GM18505 (cell line): Measurements from ENCODE around the gene CBX4.

Source experiments
- ATAC-seq: cut with Tn5 transposase; IDR thresholded peaks from one replicate; pipeline ENCODE4 v1.9.1; 2021; ENCODE audit not compliant: unreplicated experiment
- POLR2A ChIP-seq: IDR thresholded peaks from 4 replicates; pipeline ENCODE4 v1.6.1; 2011; ENCODE audit warnings: borderline replicate concordance; ENCODE audit not compliant: insufficient read depth, insufficient read length; ENCODE audit errors: extremely low read depth

Gene CBX4

DNA sequence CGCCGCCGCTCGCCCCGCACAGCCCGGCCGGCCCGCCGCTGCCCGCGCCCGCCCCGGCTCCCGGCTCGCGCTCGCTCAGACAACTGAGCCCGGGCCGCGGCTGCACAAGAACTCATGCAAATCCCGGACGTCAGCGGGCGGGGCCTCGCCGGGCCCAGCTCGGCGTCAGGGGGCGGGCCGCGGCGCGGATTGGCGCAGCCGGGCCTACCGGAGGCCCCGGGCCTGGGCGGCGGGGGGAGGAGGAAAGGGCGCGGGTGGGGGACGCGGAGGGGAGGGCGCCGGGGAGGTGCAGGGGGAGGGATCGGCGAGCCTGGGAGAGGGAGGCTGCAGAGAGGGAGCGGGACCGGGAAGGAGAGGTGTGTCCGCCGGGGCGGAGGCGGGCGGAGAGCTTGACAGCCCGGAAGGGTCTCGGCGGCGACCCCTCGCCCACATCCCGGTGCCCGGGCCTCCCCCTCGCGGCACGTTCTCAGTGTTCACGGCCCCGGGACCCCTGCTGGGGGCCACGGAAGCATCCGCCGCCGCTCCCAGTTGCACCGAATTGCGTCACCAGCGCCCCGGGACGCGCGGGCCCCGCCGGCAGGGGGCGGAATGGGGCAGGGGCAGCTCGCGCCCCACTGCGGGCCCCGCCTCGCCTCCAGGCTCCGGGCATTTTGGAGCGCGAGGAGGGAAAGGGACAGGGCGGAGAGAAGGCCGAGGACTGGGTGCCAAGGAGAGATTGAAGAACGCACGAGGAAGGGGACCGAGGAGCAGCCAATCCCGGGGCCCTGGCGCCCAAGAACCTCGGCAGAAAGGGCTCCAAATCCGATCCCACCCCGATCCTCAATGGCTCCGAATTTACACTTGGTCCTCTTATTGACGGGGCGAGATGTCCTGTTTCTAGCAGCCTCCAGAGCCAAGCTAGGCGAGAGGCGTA, at the start of gene CBX4:
TSS of gene CBX4 (minus strand) at position 85 of the 913 bp plus-strand sequence. CDS start 189 bp downstream, outside the sequence.
- peak; percentile 90 for TF ChIP-seq POLR2A
- ATAC-seq, result peak; percentile 49

- no peak for ATAC-seq
- no peak for TF ChIP-seq POLR2A
Measured at GRCh38 chr17:79888009-79888540, 48.8 kb upstream of the CBX4 start.

DNA sequence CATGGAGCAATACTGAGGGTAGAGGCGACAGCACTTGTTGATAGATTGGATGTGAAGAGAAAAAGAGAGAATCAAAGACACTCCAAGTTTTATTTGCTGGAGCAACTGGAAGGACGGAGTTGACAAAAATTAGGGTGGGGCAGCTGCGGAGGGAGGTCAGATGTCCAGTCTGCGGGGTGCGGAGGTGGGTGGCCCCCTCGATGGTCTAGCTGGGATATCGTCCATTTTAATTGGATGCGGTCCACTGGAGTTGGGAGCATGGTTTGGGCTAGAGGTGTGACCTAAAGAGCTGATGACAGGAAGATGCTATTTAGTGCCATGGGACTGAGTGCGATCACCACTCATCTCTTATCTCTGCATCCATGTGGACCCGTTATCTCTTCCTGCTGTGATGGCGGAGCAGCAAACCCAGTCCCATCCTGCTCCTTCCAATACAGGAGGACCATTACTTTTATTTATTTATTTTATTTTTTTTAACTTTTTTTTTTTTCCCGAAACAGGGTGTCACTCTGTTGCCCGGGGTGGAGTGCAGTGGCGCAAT, 48.3 kb upstream of the CBX4 start:
- no peak for ATAC-seq
- no peak for TF ChIP-seq POLR2A

GRCh38 chr17:79883202-79883601, 44.0 kb upstream of the CBX4 start:
- ATAC-seq, result no peak
- no peak for TF ChIP-seq POLR2A

DNA sequence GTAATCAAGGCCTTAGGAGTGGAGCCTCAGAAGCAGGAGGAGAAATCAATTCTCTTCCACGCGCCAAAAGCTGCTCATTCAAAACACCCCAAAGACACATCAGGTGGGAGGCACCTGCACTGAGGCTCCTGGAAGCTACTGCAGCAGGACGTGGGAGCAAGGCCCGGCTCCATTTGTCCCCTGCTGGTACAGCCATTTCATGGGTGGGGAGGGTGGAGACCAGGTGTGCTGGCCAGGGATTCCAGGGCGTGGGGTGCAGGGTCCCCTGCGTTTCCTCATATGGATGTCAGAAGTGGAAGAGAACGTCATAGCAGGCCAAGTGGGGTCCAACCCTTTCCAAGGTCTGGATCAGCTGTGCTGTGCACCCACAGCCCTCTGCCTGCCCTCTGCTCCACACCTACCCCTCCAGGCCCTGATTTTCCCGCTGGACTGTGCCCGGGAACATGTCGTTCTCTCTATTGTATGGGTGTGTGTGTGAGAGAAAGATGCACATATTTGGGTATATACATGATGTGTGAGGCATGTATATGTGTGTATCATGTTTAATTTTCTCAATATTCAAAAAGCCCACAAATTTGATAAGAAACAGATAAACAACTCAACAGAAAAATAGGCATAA, 39.2 kb upstream of the CBX4 start:
- no peak for ATAC-seq
- no peak for TF ChIP-seq POLR2A

GRCh38 chr17:79877041-79877440, 37.8 kb upstream of the CBX4 start:
- no peak for TF ChIP-seq POLR2A
- ATAC-seq, result no peak

- no peak for ATAC-seq
Measured at GRCh38 chr17:79875511-79875910, 36.3 kb upstream of the CBX4 start.

DNA sequence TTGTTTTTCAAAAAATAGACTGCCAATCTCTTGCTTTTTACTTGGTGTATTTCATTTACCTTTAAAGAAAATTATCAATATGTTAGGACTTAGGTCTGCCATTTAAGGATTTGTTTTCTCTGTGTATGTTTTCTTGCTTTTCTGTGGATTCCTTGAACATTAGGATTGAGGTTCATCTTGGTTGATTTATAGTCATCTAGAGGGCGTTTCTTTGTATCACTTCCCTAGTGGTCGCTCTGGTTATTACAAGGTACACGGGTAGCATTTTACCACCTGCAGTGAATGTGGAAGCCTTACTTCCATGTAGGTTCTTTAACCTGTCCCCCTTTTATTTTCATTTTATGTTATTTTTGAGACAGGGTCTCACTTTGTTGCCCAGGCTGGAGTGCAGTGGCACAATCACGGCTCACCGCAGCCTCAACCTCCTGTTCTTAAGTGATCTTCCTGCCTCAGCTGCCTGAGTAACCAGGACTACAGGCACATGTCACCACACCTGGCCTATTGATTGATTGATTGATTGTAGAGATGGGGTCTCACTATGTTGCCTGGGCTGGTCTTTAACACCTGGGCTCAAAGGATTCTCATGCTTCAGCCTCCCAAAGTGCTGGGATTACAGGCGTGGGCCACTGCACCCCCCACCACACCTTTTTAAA, 35.2 kb upstream of the CBX4 start:
- TF ChIP-seq POLR2A, result no peak
- ATAC-seq, result no peak

More at GRCh38 chr17:79875511-79875910, 36.3 kb upstream of the CBX4 start:
- TF ChIP-seq POLR2A, result no peak

GRCh38 chr17:79873583-79873982, 34.3 kb upstream of the CBX4 start:
- no peak for ATAC-seq
- TF ChIP-seq POLR2A, result no peak

GRCh38 chr17:79872762-79873161, 33.5 kb upstream of the CBX4 start:
- no peak for ATAC-seq
- TF ChIP-seq POLR2A, result no peak

- no peak for ATAC-seq
- no peak for TF ChIP-seq POLR2A
Measured at GRCh38 chr17:79871131-79871530, 31.9 kb upstream of the CBX4 start.

DNA sequence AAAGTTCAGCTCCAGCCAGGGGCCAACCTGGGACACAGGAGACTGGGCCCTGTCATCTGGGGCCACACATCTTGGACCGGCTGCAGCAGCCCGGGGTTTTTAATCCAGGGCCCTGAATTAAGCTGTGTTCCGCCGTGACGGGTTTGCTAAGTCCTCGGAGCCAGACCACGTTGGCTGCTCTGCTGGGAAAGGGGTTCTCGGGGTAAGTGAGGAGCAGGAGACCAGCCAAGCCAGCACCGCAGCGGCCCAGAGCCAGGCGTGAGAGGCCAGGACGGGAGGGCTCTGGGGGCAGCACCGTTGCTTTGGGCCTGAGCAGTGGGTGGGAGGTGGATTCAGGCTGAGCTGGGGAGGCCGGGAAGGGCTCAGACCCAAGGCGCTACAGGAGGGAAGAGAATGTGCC, 31.3 kb upstream of the CBX4 start:
- no peak for ATAC-seq
- TF ChIP-seq POLR2A, result no peak

DNA sequence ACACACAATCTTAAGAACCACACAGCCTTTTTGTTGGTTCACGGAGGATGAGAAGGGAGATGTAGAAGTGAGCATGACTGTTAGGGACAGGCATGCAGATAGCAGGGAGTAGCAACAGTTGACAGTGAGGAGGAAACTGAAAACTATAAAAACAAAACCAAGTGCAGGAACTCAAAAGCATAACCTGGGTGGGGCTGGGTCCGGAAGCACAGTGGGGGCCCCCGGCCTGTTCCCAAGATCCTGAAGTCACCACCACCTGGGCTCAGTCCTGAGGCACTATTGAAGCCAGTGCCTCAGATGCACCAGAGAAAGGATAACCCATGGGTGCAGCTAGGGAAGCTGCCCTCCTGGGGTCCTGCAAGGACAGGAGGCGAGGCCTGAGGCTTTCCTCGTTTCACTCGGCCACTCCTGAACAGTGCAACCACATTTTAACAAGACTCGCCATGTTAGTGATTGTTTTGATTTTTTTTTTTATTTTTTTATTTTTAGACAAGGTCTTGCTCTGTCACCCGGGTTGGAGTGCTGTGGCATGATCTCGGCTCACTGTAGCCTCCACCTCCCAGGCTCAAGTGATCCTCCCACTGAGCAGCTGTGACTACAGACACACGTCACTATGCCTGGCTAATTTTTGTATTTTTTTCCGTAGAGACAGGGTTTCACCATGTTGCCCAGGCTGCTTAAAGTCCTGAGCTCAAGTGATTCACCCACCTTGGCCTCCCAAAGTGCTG, 27.7 kb upstream of the CBX4 start:
- no peak for ATAC-seq
- TF ChIP-seq POLR2A, result no peak
